ENCODE results near the gene ZNF774.

The ZNF774 gene

GRCh38 chr15:90322538-90322937, 29.5 kb upstream of the ZNF774 start:
- TF ChIP-seq CTCF (IDR thresholded peaks at IDR 0.05; ENCODE audit: insufficient read depth, low read length, poor library complexity, severe bottlenecking), result no peak
- DNase-seq (ENCODE audit: extremely low read depth, insufficient read length), result no peak
- no peak overlapping the region for H3K4me3 ChIP-seq (replicated peaks; ENCODE audit: low read depth, low read length)
- H3K27me3 ChIP-seq (replicated peaks; ENCODE audit: control insufficient read depth, insufficient read depth, low read length), result no peaks in the 10 kb centered on the region
- no peaks in the 10 kb centered on the region for H3K36me3 ChIP-seq (ENCODE audit: control insufficient read depth, insufficient read depth, low read length)

DNA sequence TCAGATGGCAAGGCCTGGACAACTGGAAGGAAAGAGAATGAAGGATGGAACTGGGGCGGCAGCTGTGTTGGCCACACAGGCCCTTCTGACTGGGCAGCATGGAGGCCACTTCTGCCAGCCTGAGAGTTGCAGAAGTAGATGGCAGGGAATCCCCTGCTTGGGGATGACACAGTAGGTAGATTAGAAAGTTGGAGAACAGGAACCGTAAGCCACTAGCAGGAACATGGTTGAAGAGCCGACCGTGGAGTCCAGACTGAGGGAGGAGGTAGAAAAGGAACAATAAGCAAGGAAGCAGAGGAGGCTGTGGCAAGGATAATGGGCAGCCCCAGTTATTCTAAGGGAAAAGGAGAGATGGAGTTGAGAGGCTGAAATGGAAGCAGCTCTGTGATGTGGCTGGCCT, 26.4 kb upstream of the ZNF774 start:
- Histone ChIP-seq H3K4me3 (replicated peaks; ENCODE audit: low read depth, low read length) (no peak overlapping the region), H3K27me3 (replicated peaks; ENCODE audit: control insufficient read depth, insufficient read depth, low read length) (no peaks in the 10 kb centered on the region), H3K36me3 (ENCODE audit: control insufficient read depth, insufficient read depth, low read length) (no peaks in the 10 kb centered on the region)
- no peak for DNase-seq (ENCODE audit: extremely low read depth, insufficient read length)
- no peak for TF ChIP-seq CTCF (IDR thresholded peaks at IDR 0.05; ENCODE audit: insufficient read depth, low read length, poor library complexity, severe bottlenecking)

DNA sequence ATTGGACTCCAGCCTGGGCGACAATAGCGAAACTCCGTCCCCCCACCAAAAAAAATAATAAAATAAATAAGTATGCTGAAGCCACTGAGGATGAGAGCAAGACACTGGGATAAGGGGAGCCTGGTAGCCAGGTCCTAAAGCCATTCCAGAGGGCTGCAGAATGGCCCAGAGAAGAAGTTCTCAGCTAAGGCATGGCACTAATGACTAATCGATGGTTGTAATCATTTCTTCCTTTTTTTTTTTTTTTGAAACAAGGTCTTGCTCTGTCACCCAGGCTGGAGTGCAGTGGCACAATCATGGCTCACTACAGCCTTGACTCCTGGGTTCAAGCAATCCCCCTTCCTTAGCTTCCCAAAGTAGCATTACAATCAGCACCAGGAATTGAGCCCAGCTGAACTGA, 25.6 kb upstream of the ZNF774 start:
- no peaks in the 10 kb centered on the region for H3K27me3 ChIP-seq (replicated peaks; ENCODE audit: control insufficient read depth, insufficient read depth, low read length)
- no peaks in the 10 kb centered on the region for H3K36me3 ChIP-seq (ENCODE audit: control insufficient read depth, insufficient read depth, low read length)

DNA sequence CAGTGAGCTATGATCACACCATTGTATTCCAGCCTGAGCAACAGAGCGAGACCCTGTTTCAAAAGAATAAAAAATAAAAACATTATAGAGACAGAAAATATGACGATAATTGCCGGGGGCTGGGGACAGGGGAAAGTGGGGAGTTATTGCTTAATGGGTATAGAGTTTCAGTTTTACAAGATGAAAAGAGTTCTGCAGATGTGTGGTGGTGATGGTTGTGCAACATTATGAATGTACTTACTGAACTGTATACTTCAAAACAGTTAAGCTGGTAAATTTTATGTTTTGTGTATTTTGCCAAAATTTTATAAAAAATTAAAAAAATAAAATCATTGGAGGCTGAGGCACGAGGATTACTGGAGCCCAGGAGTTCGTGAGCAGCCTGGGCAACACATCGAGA, 24.8 kb upstream of the ZNF774 start:
- Histone ChIP-seq H3K4me3 (replicated peaks; ENCODE audit: low read depth, low read length) (no peak overlapping the region), H3K36me3 (ENCODE audit: control insufficient read depth, insufficient read depth, low read length) (no peaks in the 10 kb centered on the region), H3K27me3 (replicated peaks; ENCODE audit: control insufficient read depth, insufficient read depth, low read length) (no peaks in the 10 kb centered on the region)
- no peak for TF ChIP-seq CTCF (IDR thresholded peaks at IDR 0.05; ENCODE audit: insufficient read depth, low read length, poor library complexity, severe bottlenecking)
- no peak for DNase-seq (ENCODE audit: extremely low read depth, insufficient read length)

More for the DNA sequence above, 25.6 kb upstream of the ZNF774 start:
- TF ChIP-seq CTCF (IDR thresholded peaks at IDR 0.05; ENCODE audit: insufficient read depth, low read length, poor library complexity, severe bottlenecking), result no peak
- H3K4me3 ChIP-seq (replicated peaks; ENCODE audit: low read depth, low read length), result no peak overlapping the region
- DNase-seq (ENCODE audit: extremely low read depth, insufficient read length), result no peak

DNA sequence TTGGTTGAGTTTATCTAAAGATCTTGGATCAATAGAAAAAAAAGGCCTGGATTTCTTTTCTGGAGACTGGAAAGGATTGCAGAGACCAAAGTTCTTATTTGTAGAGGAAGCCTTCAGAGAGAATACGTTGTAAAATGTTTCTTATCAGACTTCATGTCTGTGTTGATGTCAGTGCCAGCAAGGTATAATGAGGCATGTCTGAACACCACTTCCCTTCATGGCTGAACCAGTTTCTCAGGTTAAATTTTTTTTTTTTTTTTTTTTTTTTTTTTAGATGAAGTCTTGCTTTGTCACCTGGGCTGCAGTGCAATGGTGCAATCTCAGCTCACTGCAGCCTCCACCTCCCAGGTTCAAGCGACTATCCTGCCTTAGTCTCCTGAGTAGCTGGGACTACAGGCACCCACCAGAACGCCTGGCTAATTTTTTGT, 17.8 kb upstream of the ZNF774 start:
- no peaks in the 10 kb centered on the region for H3K36me3 ChIP-seq (ENCODE audit: control insufficient read depth, insufficient read depth, low read length)
- no peak for DNase-seq (ENCODE audit: extremely low read depth, insufficient read length)
- H3K27me3 ChIP-seq (replicated peaks; ENCODE audit: control insufficient read depth, insufficient read depth, low read length), result no peaks in the 10 kb centered on the region
- no peak for TF ChIP-seq CTCF (IDR thresholded peaks at IDR 0.05; ENCODE audit: insufficient read depth, low read length, poor library complexity, severe bottlenecking)
- H3K4me3 ChIP-seq (replicated peaks; ENCODE audit: low read depth, low read length), result no peak overlapping the region

GRCh38 chr15:90336705-90337141, 15.4 kb upstream of the ZNF774 start:
- no peaks in the 10 kb centered on the region for H3K27me3 ChIP-seq (replicated peaks; ENCODE audit: control insufficient read depth, insufficient read depth, low read length)
- no peak overlapping the region for H3K4me3 ChIP-seq (replicated peaks; ENCODE audit: low read depth, low read length)
- H3K36me3 ChIP-seq (ENCODE audit: control insufficient read depth, insufficient read depth, low read length), result no peaks in the 10 kb centered on the region
- DNase-seq (ENCODE audit: extremely low read depth, insufficient read length), result no peak
- no peak for TF ChIP-seq CTCF (IDR thresholded peaks at IDR 0.05; ENCODE audit: insufficient read depth, low read length, poor library complexity, severe bottlenecking)

Measured in GM06990 (cell line).